Measurements from ENCODE around the gene PARVA.

DNA sequence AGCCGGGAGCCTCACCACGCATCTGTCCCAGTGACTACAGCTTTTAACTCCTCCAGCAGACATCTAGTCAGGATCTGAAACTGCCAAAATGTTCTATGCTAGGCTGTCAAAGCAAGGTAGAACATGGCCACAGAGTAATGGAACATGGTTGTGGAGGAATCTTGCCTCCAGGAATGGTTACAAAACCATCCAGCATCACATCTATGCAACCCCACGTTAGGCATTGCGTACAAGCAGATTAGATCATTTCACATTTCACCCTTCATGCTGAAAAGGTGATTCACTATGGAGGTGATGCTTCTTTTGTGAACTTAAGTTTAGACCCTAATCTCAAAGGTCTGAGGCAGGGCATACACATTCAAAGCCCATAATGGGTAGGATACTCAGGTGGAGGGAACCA is 103.0 kb downstream of the PARVA start:
- TF ChIP-seq, protein P1, sequence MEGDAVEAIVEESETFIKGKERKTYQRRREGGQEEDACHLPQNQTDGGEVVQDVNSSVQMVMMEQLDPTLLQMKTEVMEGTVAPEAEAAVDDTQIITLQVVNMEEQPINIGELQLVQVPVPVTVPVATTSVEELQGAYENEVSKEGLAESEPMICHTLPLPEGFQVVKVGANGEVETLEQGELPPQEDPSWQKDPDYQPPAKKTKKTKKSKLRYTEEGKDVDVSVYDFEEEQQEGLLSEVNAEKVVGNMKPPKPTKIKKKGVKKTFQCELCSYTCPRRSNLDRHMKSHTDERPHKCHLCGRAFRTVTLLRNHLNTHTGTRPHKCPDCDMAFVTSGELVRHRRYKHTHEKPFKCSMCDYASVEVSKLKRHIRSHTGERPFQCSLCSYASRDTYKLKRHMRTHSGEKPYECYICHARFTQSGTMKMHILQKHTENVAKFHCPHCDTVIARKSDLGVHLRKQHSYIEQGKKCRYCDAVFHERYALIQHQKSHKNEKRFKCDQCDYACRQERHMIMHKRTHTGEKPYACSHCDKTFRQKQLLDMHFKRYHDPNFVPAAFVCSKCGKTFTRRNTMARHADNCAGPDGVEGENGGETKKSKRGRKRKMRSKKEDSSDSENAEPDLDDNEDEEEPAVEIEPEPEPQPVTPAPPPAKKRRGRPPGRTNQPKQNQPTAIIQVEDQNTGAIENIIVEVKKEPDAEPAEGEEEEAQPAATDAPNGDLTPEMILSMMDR (IDR thresholded peaks at IDR 0.05): no peak
- TF ChIP-seq EP300 (IDR thresholded peaks at IDR 0.05) (no peak), POLR2A (IDR thresholded peaks at IDR 0.05) (no peak)

Measured in gastroesophageal sphincter (tissue), 3 donors.